Spleen (tissue), 7 donors: Measurements from ENCODE around the gene OGT.

Experiments
- POLR2A ChIP-seq, 3 donors: fragments of 450-650 bp; IDR thresholded peaks; one replicate each; pipeline ENCODE4 v1.5.1; 2017; ENCODE audit warnings: antibody characterized with exemption in 3 of 3, mild to moderate bottlenecking in 1 of 3
- POLR2AphosphoS5 ChIP-seq, 3 donors: sonication (generic); formaldehyde crosslinking; IDR thresholded peaks; one replicate each; pipeline ENCODE4 v1.5.1; 2017; ENCODE audit warnings: antibody characterized with exemption in 3 of 3
- TF ChIP-seq, protein P1 (sequence below), 11 experiments: fragments of 200-600 bp in 7 of 11; fragments of 450-650 bp in 4 of 11; sonication (generic) in 4 of 11; IDR thresholded peaks in 8 of 11; conservative IDR thresholded peaks in 3 of 11; 1 replicate in 7 of 11; 2 replicates in 4 of 11; pipeline versions ENCODE4 v1.4.0 to v1.8.0; 2016 to 2021; ENCODE audit warnings: antibody characterized with exemption in 11 of 11, inconsistent platforms in 4 of 11, mild to moderate bottlenecking in 1 of 11
- donor health status: DM: no; HTN: no; CAD: no; lungs with moderate emphysema.
- donor health status: DM: no; HTN: no; CAD: no.
- donor health status: DM: no; HTN: no; CAD: no.

DNA sequence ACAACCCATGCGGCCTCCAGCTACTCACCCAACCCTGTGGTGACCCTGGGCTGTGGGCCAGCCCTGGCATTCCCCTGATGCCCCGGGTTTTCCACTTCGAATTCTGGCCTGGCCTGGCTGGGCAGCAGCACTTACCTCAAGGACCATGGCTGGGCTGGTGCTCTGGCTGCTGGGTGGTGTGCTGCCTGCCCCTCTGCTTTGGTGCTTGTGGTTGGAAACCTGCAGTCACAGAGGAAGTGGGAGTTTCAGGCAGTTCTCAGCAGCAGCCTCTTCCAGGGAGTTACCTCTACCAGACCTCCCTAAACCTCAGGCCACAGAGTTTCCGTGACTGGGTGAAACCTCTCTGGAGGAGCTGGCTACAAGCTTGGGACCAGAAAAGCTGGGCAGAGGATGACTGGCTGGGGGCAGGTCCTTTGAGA, 85.4 kb downstream of the OGT start, which contains the start of gene CXCR3:
- TF ChIP-seq, protein P1, sequence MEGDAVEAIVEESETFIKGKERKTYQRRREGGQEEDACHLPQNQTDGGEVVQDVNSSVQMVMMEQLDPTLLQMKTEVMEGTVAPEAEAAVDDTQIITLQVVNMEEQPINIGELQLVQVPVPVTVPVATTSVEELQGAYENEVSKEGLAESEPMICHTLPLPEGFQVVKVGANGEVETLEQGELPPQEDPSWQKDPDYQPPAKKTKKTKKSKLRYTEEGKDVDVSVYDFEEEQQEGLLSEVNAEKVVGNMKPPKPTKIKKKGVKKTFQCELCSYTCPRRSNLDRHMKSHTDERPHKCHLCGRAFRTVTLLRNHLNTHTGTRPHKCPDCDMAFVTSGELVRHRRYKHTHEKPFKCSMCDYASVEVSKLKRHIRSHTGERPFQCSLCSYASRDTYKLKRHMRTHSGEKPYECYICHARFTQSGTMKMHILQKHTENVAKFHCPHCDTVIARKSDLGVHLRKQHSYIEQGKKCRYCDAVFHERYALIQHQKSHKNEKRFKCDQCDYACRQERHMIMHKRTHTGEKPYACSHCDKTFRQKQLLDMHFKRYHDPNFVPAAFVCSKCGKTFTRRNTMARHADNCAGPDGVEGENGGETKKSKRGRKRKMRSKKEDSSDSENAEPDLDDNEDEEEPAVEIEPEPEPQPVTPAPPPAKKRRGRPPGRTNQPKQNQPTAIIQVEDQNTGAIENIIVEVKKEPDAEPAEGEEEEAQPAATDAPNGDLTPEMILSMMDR (IDR thresholded peaks at IDR 0.05 in 8 of 11, conservative IDR thresholded peaks at IDR 0.05 in 3 of 11), result no peak
- TF ChIP-seq POLR2AphosphoS5 (IDR thresholded peaks at IDR 0.05) (peak; percentile 47 to 71 (median 54)), POLR2A (IDR thresholded peaks at IDR 0.05) (no peak)
